ENCODE measurements around the gene TXLNG.

TXLNG gene

GRCh38 chrX:16745102-16745501 is 41.2 kb upstream of the TXLNG start:
- peaks cover 0 to 4% of the 10 kb centered on the region in 2 donors for H3K4me1 ChIP-seq (ENCODE audit: control insufficient read depth in 2 of 2, insufficient read depth in 1 of 2, low read depth in 1 of 2, low read length in 2 of 2)
- H3K27me3 ChIP-seq (ENCODE audit: control insufficient read depth in 3 of 3, insufficient read depth in 3 of 3, low read depth in 1 of 3, low read length in 3 of 3), result no peaks in the 10 kb centered on the region
- no peak overlapping the region for H3K27ac ChIP-seq (replicated peaks; ENCODE audit: low read length)
- peaks cover 24 to 85% of the 10 kb centered on the region in 2 donors for H3K36me3 ChIP-seq (replicated peaks in 1 of 2; ENCODE audit: control insufficient read depth in 2 of 2, insufficient read depth in 2 of 2, low read length in 2 of 2)
- no CpG with 5 or more reads among the region's 5 CpGs for WGBS, 2 donors (ENCODE audit: extremely low coverage in 2 of 2, insufficient read length in 2 of 2, insufficient replicate concordance in 1 of 2)
- H3K14ac ChIP-seq (ENCODE audit: low read length), result no peak overlapping the region
- no peak overlapping the region for H3K4me2 ChIP-seq (ENCODE audit: insufficient read depth, low read length, poor library complexity, severe bottlenecking)
- H3K79me1 ChIP-seq (ENCODE audit: low read depth, low read length), result no peaks in the 10 kb centered on the region
- no peaks in the 10 kb centered on the region for H3K9me3 ChIP-seq (replicated peaks in 1 of 2; ENCODE audit: control insufficient read depth in 2 of 2, insufficient read depth in 1 of 2, low read depth in 1 of 2, low read length in 2 of 2)
- no peak overlapping the region for H2BK120ac ChIP-seq (ENCODE audit: low read depth, low read length)
- H3K9ac ChIP-seq (ENCODE audit: low read depth, low read length, poor library complexity), result no peak overlapping the region
- H4K91ac ChIP-seq (ENCODE audit: low read depth, low read length, poor library complexity), result no peak overlapping the region
- DNase-seq (ENCODE audit: low spot score), result no peak
- no peak overlapping the region for H2AK5ac ChIP-seq (ENCODE audit: low read depth, low read length)
- H3K4ac ChIP-seq (ENCODE audit: low read length), result no peak overlapping the region
- H2BK5ac ChIP-seq (ENCODE audit: low read length), result no peak overlapping the region
- no peak overlapping the region for H2BK12ac ChIP-seq (ENCODE audit: low read length)
- no peak overlapping the region for H2AFZ ChIP-seq (ENCODE audit: low read length)
- no peak overlapping the region for H3K4me3 ChIP-seq (ENCODE audit: low read length in 2 of 2)
- H4K8ac ChIP-seq (ENCODE audit: low read depth, low read length), result no peak overlapping the region
- no peak overlapping the region for H2BK15ac ChIP-seq (ENCODE audit: low read length)
- H3K18ac ChIP-seq (ENCODE audit: low read length), result no peak overlapping the region
- no peak overlapping the region for H3K23ac ChIP-seq (ENCODE audit: low read depth, low read length, poor library complexity)

GRCh38 chrX:16745659-16746058 is 40.6 kb upstream of the TXLNG start:
- no peak overlapping the region for H4K91ac ChIP-seq (ENCODE audit: low read depth, low read length, poor library complexity)
- no peak overlapping the region for H4K8ac ChIP-seq (ENCODE audit: low read depth, low read length)
- no peak overlapping the region for H3K27ac ChIP-seq (replicated peaks; ENCODE audit: low read length)
- no peak overlapping the region for H3K9ac ChIP-seq (ENCODE audit: low read depth, low read length, poor library complexity)
- no peak overlapping the region for H2BK5ac ChIP-seq (ENCODE audit: low read length)
- no peak overlapping the region for H2BK120ac ChIP-seq (ENCODE audit: low read depth, low read length)
- H3K18ac ChIP-seq (ENCODE audit: low read length), result no peak overlapping the region
- no peak overlapping the region for H3K14ac ChIP-seq (ENCODE audit: low read length)
- H3K27me3 ChIP-seq (ENCODE audit: control insufficient read depth in 3 of 3, insufficient read depth in 3 of 3, low read depth in 1 of 3, low read length in 3 of 3), result no peaks in the 10 kb centered on the region
- no peak overlapping the region for H2BK12ac ChIP-seq (ENCODE audit: low read length)
- no peak overlapping the region for H3K23ac ChIP-seq (ENCODE audit: low read depth, low read length, poor library complexity)
- H2AFZ ChIP-seq (ENCODE audit: low read length), result no peak overlapping the region
- WGBS, 2 donors (ENCODE audit: extremely low coverage in 2 of 2, insufficient read length in 2 of 2, insufficient replicate concordance in 1 of 2), result no CpG with 5 or more reads among the region's 5 CpGs
- H3K36me3 ChIP-seq (replicated peaks in 1 of 2; ENCODE audit: control insufficient read depth in 2 of 2, insufficient read depth in 2 of 2, low read length in 2 of 2), result peaks cover 24 to 85% of the 10 kb centered on the region in 2 donors
- no peaks in the 10 kb centered on the region for H3K79me1 ChIP-seq (ENCODE audit: low read depth, low read length)
- no peak overlapping the region for H2BK15ac ChIP-seq (ENCODE audit: low read length)
- H3K4me2 ChIP-seq (ENCODE audit: insufficient read depth, low read length, poor library complexity, severe bottlenecking), result no peak overlapping the region
- no peak overlapping the region for H3K4me3 ChIP-seq (ENCODE audit: low read length in 2 of 2)
- no peak for DNase-seq (ENCODE audit: low spot score)
- H3K4me1 ChIP-seq (ENCODE audit: control insufficient read depth in 2 of 2, insufficient read depth in 1 of 2, low read depth in 1 of 2, low read length in 2 of 2), result peaks cover 0 to 4% of the 10 kb centered on the region in 2 donors
- H3K4ac ChIP-seq (ENCODE audit: low read length), result no peak overlapping the region
- no peaks in the 10 kb centered on the region for H3K9me3 ChIP-seq (replicated peaks in 1 of 2; ENCODE audit: control insufficient read depth in 2 of 2, insufficient read depth in 1 of 2, low read depth in 1 of 2, low read length in 2 of 2)
- H2AK5ac ChIP-seq (ENCODE audit: low read depth, low read length), result no peak overlapping the region

GRCh38 chrX:16748425-16748824 is 37.8 kb upstream of the TXLNG start:
- Histone ChIP-seq H2BK5ac (ENCODE audit: low read length) (no peak overlapping the region), H3K14ac (ENCODE audit: low read length) (no peak overlapping the region), H3K4ac (ENCODE audit: low read length) (no peak overlapping the region), H3K36me3 (replicated peaks in 1 of 2; ENCODE audit: control insufficient read depth in 2 of 2, insufficient read depth in 2 of 2, low read length in 2 of 2) (peaks cover 24 to 83% of the 10 kb centered on the region in 2 donors), H4K91ac (ENCODE audit: low read depth, low read length, poor library complexity) (no peak overlapping the region), H3K4me1 (ENCODE audit: control insufficient read depth in 2 of 2, insufficient read depth in 1 of 2, low read depth in 1 of 2, low read length in 2 of 2) (peaks cover 0 to 4% of the 10 kb centered on the region in 2 donors), H2BK120ac (ENCODE audit: low read depth, low read length) (no peak overlapping the region), H2AK5ac (ENCODE audit: low read depth, low read length) (no peak overlapping the region), H4K8ac (ENCODE audit: low read depth, low read length) (no peak overlapping the region), H3K23ac (ENCODE audit: low read depth, low read length, poor library complexity) (no peak overlapping the region), H3K4me3 (ENCODE audit: low read length in 2 of 2) (no peak overlapping the region), H2BK12ac (ENCODE audit: low read length) (no peak overlapping the region), H2AFZ (ENCODE audit: low read length) (no peak overlapping the region), H3K79me1 (ENCODE audit: low read depth, low read length) (no peaks in the 10 kb centered on the region), H3K9me3 (replicated peaks in 1 of 2; ENCODE audit: control insufficient read depth in 2 of 2, insufficient read depth in 1 of 2, low read depth in 1 of 2, low read length in 2 of 2) (no peaks in the 10 kb centered on the region), H3K9ac (ENCODE audit: low read depth, low read length, poor library complexity) (no peak overlapping the region), H3K27ac (replicated peaks; ENCODE audit: low read length) (no peak overlapping the region), H3K18ac (ENCODE audit: low read length) (no peak overlapping the region), H3K27me3 (ENCODE audit: control insufficient read depth in 3 of 3, insufficient read depth in 3 of 3, low read depth in 1 of 3, low read length in 3 of 3) (no peaks in the 10 kb centered on the region), H2BK15ac (ENCODE audit: low read length) (no peak overlapping the region), H3K4me2 (ENCODE audit: insufficient read depth, low read length, poor library complexity, severe bottlenecking) (no peak overlapping the region)
- WGBS, 2 donors (ENCODE audit: extremely low coverage in 2 of 2, insufficient read length in 2 of 2, insufficient replicate concordance in 1 of 2), result no CpG with 5 or more reads among the region's 5 CpGs
- no peak for DNase-seq (ENCODE audit: low spot score)

- Histone ChIP-seq H4K8ac (ENCODE audit: low read depth, low read length) (no peak overlapping the region), H3K14ac (ENCODE audit: low read length) (no peak overlapping the region), H2BK120ac (ENCODE audit: low read depth, low read length) (no peak overlapping the region), H3K36me3 (replicated peaks in 1 of 2; ENCODE audit: control insufficient read depth in 2 of 2, insufficient read depth in 2 of 2, low read length in 2 of 2) (peaks cover 13 to 82% of the 10 kb centered on the region in 2 donors), H2BK15ac (ENCODE audit: low read length) (no peak overlapping the region), H3K4me2 (ENCODE audit: insufficient read depth, low read length, poor library complexity, severe bottlenecking) (no peak overlapping the region), H3K79me1 (ENCODE audit: low read depth, low read length) (no peaks in the 10 kb centered on the region), H3K4ac (ENCODE audit: low read length) (no peak overlapping the region), H3K4me1 (ENCODE audit: control insufficient read depth in 2 of 2, insufficient read depth in 1 of 2, low read depth in 1 of 2, low read length in 2 of 2) (peaks cover 0 to under 1% of the 10 kb centered on the region in 2 donors), H3K9me3 (replicated peaks in 1 of 2; ENCODE audit: control insufficient read depth in 2 of 2, insufficient read depth in 1 of 2, low read depth in 1 of 2, low read length in 2 of 2) (no peaks in the 10 kb centered on the region), H2BK5ac (ENCODE audit: low read length) (no peak overlapping the region), H2BK12ac (ENCODE audit: low read length) (no peak overlapping the region), H3K23ac (ENCODE audit: low read depth, low read length, poor library complexity) (no peak overlapping the region), H2AFZ (ENCODE audit: low read length) (no peak overlapping the region), H3K18ac (ENCODE audit: low read length) (no peak overlapping the region), H3K27ac (replicated peaks; ENCODE audit: low read length) (no peak overlapping the region), H3K4me3 (ENCODE audit: low read length in 2 of 2) (no peak overlapping the region), H4K91ac (ENCODE audit: low read depth, low read length, poor library complexity) (no peak overlapping the region), H2AK5ac (ENCODE audit: low read depth, low read length) (no peak overlapping the region), H3K27me3 (ENCODE audit: control insufficient read depth in 3 of 3, insufficient read depth in 3 of 3, low read depth in 1 of 3, low read length in 3 of 3) (no peaks in the 10 kb centered on the region), H3K9ac (ENCODE audit: low read depth, low read length, poor library complexity) (no peak overlapping the region)
- whole genome bisulfite sequencing, 2 donors (ENCODE audit: extremely low coverage in 2 of 2, insufficient read length in 2 of 2, insufficient replicate concordance in 1 of 2), result no CpG with 5 or more reads among the region's 7 CpGs
- no peak for DNase-seq (ENCODE audit: low spot score)
Measured at GRCh38 chrX:16750136-16750535, 36.1 kb upstream of the TXLNG start.

Measured in neuronal stem cell (in vitro differentiated cells).